ENCODE data around the gene CD33. TPM values are rescaled to one million over a fixed set of nuclear protein-coding genes. Genes with fewer than 3 reads are reported as not detected.

CD33 gene
- total RNA-seq, 1 donor from 2014 or later = not detected

- Mint-ChIP-seq H3K4me3 (no peak overlapping the region), H3K27ac (no peak overlapping the region), H3K27me3 (peaks cover 28% of the 10 kb centered on the region), H3K36me3 (ENCODE audit: low read depth) (no peaks in the 10 kb centered on the region), H3K4me1 (no peaks in the 10 kb centered on the region), H3K9me3 (peaks cover 6% of the 10 kb centered on the region)
- no peak for ATAC-seq (ENCODE audit: low read depth)
- TF ChIP-seq CTCF (IDR thresholded peaks at IDR 0.05) = no peak
- intact Hi-C loops (cut with micrococcal nuclease) = no loop called here
- no peak for DNase-seq
- ChIA-PET POLR2A (no interaction called here), CTCF (no interaction called here)
Measured at GRCh38 chr19:51220996-51221395, 3.9 kb upstream of the CD33 start.

GRCh38 chr19:51224163-51224641 is 678 bp upstream of the CD33 start:
- no peak for ATAC-seq (ENCODE audit: low read depth)
- ChIA-PET CTCF (no interaction called here), POLR2A (no interaction called here)
- H3K27me3 Mint-ChIP-seq = peaks cover 36% of the 10 kb centered on the region
- peaks cover 4% of the 10 kb centered on the region for H3K4me1 Mint-ChIP-seq
- peaks cover 2% of the 10 kb centered on the region for H3K9me3 Mint-ChIP-seq
- H3K36me3 Mint-ChIP-seq (ENCODE audit: low read depth) = no peaks in the 10 kb centered on the region
- no peak for DNase-seq
- no peak overlapping the region for H3K27ac Mint-ChIP-seq
- no peak overlapping the region for H3K4me3 Mint-ChIP-seq
- no peak for TF ChIP-seq CTCF (IDR thresholded peaks at IDR 0.05)
- intact Hi-C loops (cut with micrococcal nuclease) = no loop called here

- intact Hi-C loops (cut with micrococcal nuclease) = no loop called here
- Mint-ChIP-seq H3K9me3 (peaks cover 2% of the 10 kb centered on the region), H3K27me3 (peaks cover 37% of the 10 kb centered on the region), H3K4me1 (peaks cover 4% of the 10 kb centered on the region), H3K36me3 (ENCODE audit: low read depth) (no peaks in the 10 kb centered on the region), H3K4me3 (no peak overlapping the region), H3K27ac (no peak overlapping the region)
- ATAC-seq (ENCODE audit: low read depth) = no peak
- no peak for DNase-seq
- CTCF ChIA-PET = no interaction called here
- POLR2A ChIA-PET = no interaction called here
- TF ChIP-seq CTCF (IDR thresholded peaks at IDR 0.05) = no peak
Measured at GRCh38 chr19:51226067-51226466, 1.2 kb downstream of the CD33 start.

GRCh38 chr19:51227326-51227725 is 2.4 kb downstream of the CD33 start:
- Mint-ChIP-seq H3K36me3 (ENCODE audit: low read depth) (no peaks in the 10 kb centered on the region), H3K9me3 (peaks cover 6% of the 10 kb centered on the region), H3K4me3 (no peak overlapping the region), H3K27me3 (peaks cover 45% of the 10 kb centered on the region), H3K27ac (no peak overlapping the region), H3K4me1 (peaks cover 4% of the 10 kb centered on the region)
- ChIA-PET POLR2A (no interaction called here), CTCF (no interaction called here)
- ATAC-seq (ENCODE audit: low read depth) (no peak), DNase-seq (no peak)
- no peak for TF ChIP-seq CTCF (IDR thresholded peaks at IDR 0.05)
- intact Hi-C loops (cut with micrococcal nuclease) = no loop called here

GRCh38 chr19:51227966-51228365 is 3.1 kb downstream of the CD33 start:
- Mint-ChIP-seq H3K27ac (no peak overlapping the region), H3K9me3 (peaks cover 7% of the 10 kb centered on the region), H3K36me3 (ENCODE audit: low read depth) (no peaks in the 10 kb centered on the region), H3K4me3 (no peak overlapping the region), H3K27me3 (peaks cover 46% of the 10 kb centered on the region), H3K4me1 (peaks cover 4% of the 10 kb centered on the region)
- POLR2A ChIA-PET = no interaction called here
- CTCF ChIA-PET = no interaction called here
- no peak for TF ChIP-seq CTCF (IDR thresholded peaks at IDR 0.05)
- DNase-seq = no peak
- ATAC-seq (ENCODE audit: low read depth) = no peak
- intact Hi-C loops (cut with micrococcal nuclease) = no loop called here

Measured in activated B cell treated with CpG ODN at 0.5 μM for 24 hours (primary cell).